Subcutaneous adipose tissue (tissue), 4 donors: Measurements from ENCODE around the gene AP1S2. TPM values are rescaled to one million over a fixed set of nuclear protein-coding genes. Genes with fewer than 3 reads are reported as not detected.

Experiments used
- total RNA-seq, 4 donors: library from RNA; depleted of rRNA; stranded (reverse); fragments of >200 nt; gene quantifications; one replicate each; pipeline ENCODE4 v1.1.0, GENCODE V29; 2016

AP1S2 gene
- total RNA-seq, 4 donors from 2014 or later, result 50.1 to 101 (median 75.6) TPM

Other genes with a start within 250 kb of the AP1S2 start
- gene CLTRN, start 190.0 kb downstream of the AP1S2 start, total RNA-seq, result under 1 TPM in 3 of 4 donors, not detected in 1; 0.34 to 0.75 (median 0.49) TPM
- gene CA5B, start 116.5 kb downstream of the AP1S2 start, total RNA-seq, result 10 to 100 TPM; 12.4 to 29.3 (median 21.0) TPM
- gene ZRSR2, start 64.3 kb downstream of the AP1S2 start, total RNA-seq, result 10 to 100 TPM in 1 of 4 donors, 1 to 10 TPM in 3; 6.6 to 12.1 (median 8.0) TPM